SU-DHL-6 (cell line): ENCODE results near the gene GAD2.

Source experiments
- CTCF ChIP-seq: fragments of 200-600 bp; sonication (generic); IDR thresholded peaks from one replicate; pipeline ENCODE4 v1.5.1; 2017; ENCODE audit warnings: antibody characterized with exemption, mild to moderate bottlenecking, low read length, moderate library complexity; ENCODE audit not compliant: insufficient read depth, poor library complexity, severe bottlenecking
- EZH2phosphoT487 ChIP-seq: fragments of 200-600 bp; sonication (generic), shearing (Covaris generic); conservative IDR thresholded peaks from 2 replicates; pipeline ENCODE4 v1.6.1; 2018; ENCODE audit warnings: mild to moderate bottlenecking, antibody characterized with exemption, low read length, moderate library complexity, mixed read lengths

- TF ChIP-seq CTCF (no peak), EZH2phosphoT487 (no peak)
Measured at GRCh38 chr10:26169466-26169865, 47.1 kb upstream of the GAD2 start.
